Stomach (tissue), 9 donors: ENCODE measurements around the gene ZNF532. TPM values are rescaled to one million over a fixed set of nuclear protein-coding genes. Genes with fewer than 3 reads are reported as not detected.

Experiments used
- DNase-seq, 2 donors: peaks; one replicate each; pipeline versions ENCODE4 v3.0.0 to v3.0.0-alpha.2; 2013 to 2019
- H3K27ac ChIP-seq, 5 donors: fragments of 200-600 bp in 4 of 5; sonication (generic) in 4 of 5; one replicate each; pipeline ENCODE4 v1.5.1; 2013 to 2019; ENCODE audit warnings: mild to moderate bottlenecking in 1 of 5, moderate library complexity in 1 of 5
- H3K27me3 ChIP-seq, 3 donors: fragments of 200-600 bp; sonication (generic); one replicate each; pipeline ENCODE4 v1.5.1; 2017 to 2019; ENCODE audit warnings: mixed run types in 1 of 3
- H3K36me3 ChIP-seq, 4 donors: fragments of 200-600 bp; sonication (generic); 1 replicate in 3 of 4; 2 replicates in 1 of 4; pipeline ENCODE4 v1.5.1; 2016 to 2019
- H3K4me1 ChIP-seq, 4 donors: fragments of 200-600 bp; sonication (generic); one replicate each; pipeline ENCODE4 v1.5.1; 2016 to 2019
- H3K4me3 ChIP-seq, 4 donors: fragments of 200-600 bp; sonication (generic) in 3 of 4; one replicate each; pipeline ENCODE4 v1.5.1; 2016 to 2019; ENCODE audit warnings: mild to moderate bottlenecking in 1 of 4
- H3K9me3 ChIP-seq, 4 donors: fragments of 200-600 bp; sonication (generic); one replicate each; pipeline ENCODE4 v1.5.1; 2016 to 2019
- EP300 ChIP-seq: sonication (generic); formaldehyde crosslinking; IDR thresholded peaks from one replicate; pipeline ENCODE4 v1.6.1; 2017; ENCODE audit warnings: antibody characterized with exemption
- POLR2A ChIP-seq, 4 donors: fragments of 450-650 bp; IDR thresholded peaks; one replicate each; pipeline ENCODE4 v1.6.1; 2016; ENCODE audit warnings: antibody characterized with exemption in 4 of 4, control low read depth in 2 of 4, mild to moderate bottlenecking in 1 of 4, moderate library complexity in 1 of 4
- POLR2AphosphoS5 ChIP-seq, 3 donors: sonication (generic); formaldehyde crosslinking; IDR thresholded peaks; one replicate each; pipeline ENCODE4 v1.6.1; 2016; ENCODE audit warnings: antibody characterized with exemption in 3 of 3
- WGBS, 5 donors: extraction: QIAGEN DNeasy Blood & Tissue Kit in 3 of 5; methylation state at CpG; one replicate each; pipeline versions ENCODE4 v1.1.5 to v1.1.7; 2013 to 2018; 5-methylcytosine and 5-hydroxymethylcytosine counted together
- intact Hi-C: fragments of 100-400 bp; cut with DNase I; formaldehyde crosslinking; loops from one replicate; pipeline ENCODE4 v1.15.1; 2023; ENCODE audit warnings: low total_unique reads
- polyA plus RNA-seq, 3 donors: library from polyadenylated mRNA; stranded (reverse); fragments of 200-250 nt; gene quantifications; one replicate each; pipeline ENCODE4 v1.2.3, GENCODE V29; 2013
- total RNA-seq, 5 donors: library from RNA; depleted of rRNA; stranded (reverse); fragments of >200 nt; gene quantifications; one replicate each; pipeline versions ENCODE4 v1.1.0 to v1.2.3, GENCODE V29; 2014 to 2016
- TF ChIP-seq, protein P1 (sequence below), 7 experiments: fragments of 450-650 bp in 4 of 7; fragments of 200-600 bp in 3 of 7; sonication (generic) in 3 of 7; IDR thresholded peaks; one replicate each; pipeline ENCODE4 v1.5.1; 2016 to 2019; ENCODE audit warnings: antibody characterized with exemption in 7 of 7, control low read depth in 2 of 7, mild to moderate bottlenecking in 1 of 7
- donor health status: healthy with polysubstance abuse.
- donor health status: Bipolar disorder and iron deficiency.
- donor health status: healthy.

ZNF532 gene
- total and polyA plus RNA-seq, 8 donors = 2.9 to 53.7 (median 18.4) TPM

DNA sequence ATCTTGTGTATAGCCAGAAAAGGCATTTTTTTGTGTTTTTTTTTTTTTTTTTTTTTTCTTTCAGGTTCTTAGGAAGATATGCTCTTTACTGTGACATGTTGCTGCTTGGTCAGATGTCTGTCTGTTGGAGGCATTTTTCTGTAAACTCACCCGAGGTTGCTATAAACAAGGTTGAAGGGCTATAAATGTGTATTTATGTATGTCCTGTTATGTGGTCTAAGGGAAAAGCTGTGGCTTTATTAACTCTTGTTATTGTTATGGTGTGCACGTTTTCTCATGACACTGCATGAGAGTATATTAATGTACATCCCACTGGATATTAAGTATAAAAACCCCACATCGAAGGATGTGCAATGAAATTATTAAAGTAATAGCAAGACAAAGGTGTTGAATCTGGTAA lies 102.0 kb downstream of the ZNF532 start:
- Histone ChIP-seq H3K27me3 (no peaks in the 10 kb centered on the region), H3K9me3 (no peaks in the 10 kb centered on the region), H3K4me3 (no peak overlapping the region), H3K36me3 (peaks cover 0 to 36% (median 5%) of the 10 kb centered on the region in 4 donors), H3K27ac (peak overlapping the region in 2 of 5 donors; percentile 37 to 65), H3K4me1 (peaks cover 0 to 31% (median 17%) of the 10 kb centered on the region in 4 donors)
- 67 to 80% (median 73%) methylated on average over 3 of the region's 3 CpGs for WGBS, 5 donors
- no peak for DNase-seq
- intact Hi-C loops = no loop called here
- no peak for TF ChIP-seq POLR2A (IDR thresholded peaks at IDR 0.05)
- no peak for TF ChIP-seq EP300

- DNase-seq = no peak
- H3K4me1 ChIP-seq = peaks cover 0 to 31% (median 17%) of the 10 kb centered on the region in 4 donors
- no peaks in the 10 kb centered on the region for H3K9me3 ChIP-seq
- H3K4me3 ChIP-seq = no peak overlapping the region
- 77 to 88% (median 82%) methylated on average over 5 of the region's 5 CpGs for WGBS, 5 donors
- peaks cover 0 to 28% (median under 1%) of the 10 kb centered on the region in 4 donors for H3K36me3 ChIP-seq
- TF ChIP-seq POLR2A (IDR thresholded peaks at IDR 0.05) (no peak), POLR2AphosphoS5 (IDR thresholded peaks at IDR 0.05) (peak in 1 of 3 donors; percentile 31)
- peak overlapping the region in 3 of 5 donors; percentile 1 to 65 (median 52) for H3K27ac ChIP-seq
- intact Hi-C loops = no loop called here
- no peaks in the 10 kb centered on the region for H3K27me3 ChIP-seq
Measured at GRCh38 chr18:58967751-58968254, 103.1 kb downstream of the ZNF532 start.

GRCh38 chr18:58970943-58971790 lies 106.5 kb downstream of the ZNF532 start:
- no peaks in the 10 kb centered on the region for H3K9me3 ChIP-seq
- no peaks in the 10 kb centered on the region for H3K27me3 ChIP-seq
- DNase-seq = no peak
- H3K36me3 ChIP-seq = peaks cover 0 to 38% (median 0%) of the 10 kb centered on the region in 4 donors
- H3K27ac ChIP-seq = peak overlapping the region in 1 of 5 donors; percentile 3
- no peak overlapping the region for H3K4me3 ChIP-seq
- TF ChIP-seq POLR2AphosphoS5 (IDR thresholded peaks at IDR 0.05) (no peak), EP300 (no peak)
- H3K4me1 ChIP-seq = peaks cover 0 to 20% (median 11%) of the 10 kb centered on the region in 4 donors
- intact Hi-C loops = no loop called here
- 82 to 92% (median 89%) methylated on average over 14 of the region's 14 CpGs for WGBS, 5 donors

- H3K4me3 ChIP-seq = no peak overlapping the region
- DNase-seq = no peak
- intact Hi-C loops = no loop called here
- no peak for TF ChIP-seq EP300
- TF ChIP-seq POLR2A (IDR thresholded peaks at IDR 0.05) = no peak
- TF ChIP-seq POLR2AphosphoS5 (IDR thresholded peaks at IDR 0.05) = no peak
- TF ChIP-seq, protein P1, sequence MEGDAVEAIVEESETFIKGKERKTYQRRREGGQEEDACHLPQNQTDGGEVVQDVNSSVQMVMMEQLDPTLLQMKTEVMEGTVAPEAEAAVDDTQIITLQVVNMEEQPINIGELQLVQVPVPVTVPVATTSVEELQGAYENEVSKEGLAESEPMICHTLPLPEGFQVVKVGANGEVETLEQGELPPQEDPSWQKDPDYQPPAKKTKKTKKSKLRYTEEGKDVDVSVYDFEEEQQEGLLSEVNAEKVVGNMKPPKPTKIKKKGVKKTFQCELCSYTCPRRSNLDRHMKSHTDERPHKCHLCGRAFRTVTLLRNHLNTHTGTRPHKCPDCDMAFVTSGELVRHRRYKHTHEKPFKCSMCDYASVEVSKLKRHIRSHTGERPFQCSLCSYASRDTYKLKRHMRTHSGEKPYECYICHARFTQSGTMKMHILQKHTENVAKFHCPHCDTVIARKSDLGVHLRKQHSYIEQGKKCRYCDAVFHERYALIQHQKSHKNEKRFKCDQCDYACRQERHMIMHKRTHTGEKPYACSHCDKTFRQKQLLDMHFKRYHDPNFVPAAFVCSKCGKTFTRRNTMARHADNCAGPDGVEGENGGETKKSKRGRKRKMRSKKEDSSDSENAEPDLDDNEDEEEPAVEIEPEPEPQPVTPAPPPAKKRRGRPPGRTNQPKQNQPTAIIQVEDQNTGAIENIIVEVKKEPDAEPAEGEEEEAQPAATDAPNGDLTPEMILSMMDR (IDR thresholded peaks at IDR 0.05) = no peak
- 57 to 71% (median 63%) methylated on average over 11 of the region's 11 CpGs for WGBS, 5 donors
- peak overlapping the region in 1 of 5 donors; percentile 39 for H3K27ac ChIP-seq
- H3K4me1 ChIP-seq = peaks cover 0 to 16% (median 3%) of the 10 kb centered on the region in 4 donors
- peaks cover 0 to 34% (median 15%) of the 10 kb centered on the region in 4 donors for H3K36me3 ChIP-seq
- H3K9me3 ChIP-seq = no peaks in the 10 kb centered on the region
- H3K27me3 ChIP-seq = no peaks in the 10 kb centered on the region
Measured at GRCh38 chr18:58975296-58975695, 110.6 kb downstream of the ZNF532 start.

DNA sequence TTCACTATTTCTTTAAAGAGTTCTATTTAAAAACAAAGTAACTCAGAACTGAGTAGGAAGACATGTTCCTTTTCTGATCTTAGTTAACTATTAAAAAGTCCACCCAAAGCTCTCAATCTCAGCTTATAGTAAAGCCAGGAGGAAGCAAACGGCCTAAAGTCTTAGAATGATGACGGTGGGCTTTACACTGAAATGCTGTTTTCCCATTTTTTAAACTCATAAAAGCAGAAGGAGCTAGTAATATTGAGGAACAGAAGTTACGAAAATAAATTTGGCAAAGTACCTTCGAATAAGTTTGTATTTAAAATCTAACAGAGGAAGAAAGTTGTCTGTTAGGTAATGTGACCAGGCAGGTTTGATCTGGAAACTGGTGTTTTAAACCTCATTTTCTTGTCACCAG lies 111.1 kb downstream of the ZNF532 start:
- H3K27ac ChIP-seq = peak overlapping the region in 1 of 5 donors; percentile 39
- DNase-seq = no peak

More for the DNA sequence above, 111.1 kb downstream of the ZNF532 start:
- H3K9me3 ChIP-seq = no peaks in the 10 kb centered on the region
- no peaks in the 10 kb centered on the region for H3K27me3 ChIP-seq
- intact Hi-C loops = no loop called here
- TF ChIP-seq, protein P1 (IDR thresholded peaks at IDR 0.05) = no peak
- H3K4me1 ChIP-seq = peaks cover 0 to 16% (median 3%) of the 10 kb centered on the region in 4 donors
- peaks cover 0 to 37% (median 20%) of the 10 kb centered on the region in 4 donors for H3K36me3 ChIP-seq
- no peak overlapping the region for H3K4me3 ChIP-seq
- whole genome bisulfite sequencing, 5 donors = 45 to 62% (median 59%) methylated on average over 4 of the region's 4 CpGs
